Right renal cortex interstitium (tissue), 3 donors: ENCODE results near the gene TMEM198. TPM values are rescaled to one million over a fixed set of nuclear protein-coding genes. Genes with fewer than 3 reads are reported as not detected.

Source experiments
- DNase-seq, 3 donors: peaks; one replicate each; pipeline ENCODE4 v3.0.0-alpha.2; 2013; ENCODE audit warnings: low read depth in 3 of 3, low spot score in 2 of 3
- polyA plus RNA-seq, 3 donors: library from polyadenylated mRNA; unstranded; fragments of 120-200 nt; gene quantifications; one replicate each; pipeline ENCODE4 v1.2.1, GENCODE V29; 2013; ENCODE audit not compliant: insufficient read length in 3 of 3

Gene TMEM198
- polyA plus RNA-seq, 3 donors, result 2.5 to 2.6 (median 2.5) TPM

GRCh38 chr2:219508971-219509779 lies 34.7 kb upstream of the TMEM198 start:
- no peak for DNase-seq

GRCh38 chr2:219509780-219510511 lies 33.9 kb upstream of the TMEM198 start:
- no peak for DNase-seq

GRCh38 chr2:219510512-219511135 lies 33.2 kb upstream of the TMEM198 start:
- no peak for DNase-seq

GRCh38 chr2:219511547-219512325 lies 32.1 kb upstream of the TMEM198 start:
- DNase-seq, result no peak

DNA sequence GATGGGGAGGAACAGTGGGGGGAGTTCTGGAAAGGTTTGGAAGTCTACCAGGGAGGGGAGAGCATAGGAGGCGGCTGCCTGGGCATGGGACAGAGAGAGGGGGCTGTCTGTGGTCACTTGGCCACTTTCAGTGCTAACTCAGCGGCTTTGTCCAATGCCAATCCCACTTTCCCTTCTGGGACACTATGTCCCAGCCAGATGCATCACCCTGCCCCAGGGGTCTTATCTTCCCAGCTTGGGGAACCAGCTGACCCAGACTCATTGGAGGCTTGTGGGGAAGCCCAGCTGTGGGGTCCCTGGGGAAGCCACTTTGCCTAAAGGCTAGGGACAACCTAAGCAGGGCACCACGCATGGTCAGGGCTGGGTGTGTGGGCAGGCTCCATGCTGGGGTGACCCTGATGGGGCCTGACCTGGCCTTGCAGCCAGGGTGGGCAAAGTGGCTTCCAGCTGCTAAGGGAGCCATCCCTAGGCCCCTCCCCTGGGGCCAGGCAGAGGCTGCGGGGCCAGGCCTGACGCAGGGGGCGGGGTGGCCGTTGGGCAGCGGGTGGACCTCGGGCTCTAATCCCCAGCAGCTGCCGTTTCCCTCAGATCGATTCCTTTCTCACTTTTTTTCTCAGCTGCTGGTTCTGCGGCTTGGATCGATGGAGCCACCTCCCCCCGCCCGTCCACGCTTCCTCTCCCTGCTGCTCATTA lies 31.2 kb upstream of the TMEM198 start:
- no peak for DNase-seq

DNA sequence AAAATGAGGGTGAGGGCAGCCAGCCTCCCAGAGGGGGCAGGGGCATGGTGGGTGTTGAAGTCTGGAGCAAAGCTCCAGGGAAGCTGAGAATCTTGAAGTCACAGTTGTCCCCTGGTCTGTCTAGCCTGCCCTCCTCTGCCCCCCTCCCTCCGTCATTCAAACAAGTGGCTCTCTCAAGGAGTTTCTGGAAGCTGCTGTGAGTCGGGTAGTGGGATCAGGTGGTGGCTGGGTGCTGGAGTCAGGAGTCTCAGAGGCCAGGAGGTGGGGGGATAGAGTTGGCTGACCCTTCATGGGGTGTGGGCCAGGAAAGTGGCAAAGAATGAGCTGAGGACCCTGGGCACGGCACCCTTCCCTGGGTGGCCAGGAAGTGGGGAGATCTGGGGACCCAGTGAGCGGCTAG lies 30.0 kb upstream of the TMEM198 start:
- no peak for DNase-seq

- DNase-seq, result no peak
These were observed 29.5 kb upstream of the TMEM198 start, which contains the start of gene ASIC4 for GRCh38 chr2:219514196-219514761. Gene ASIC4, plus strand, starts transcription at chr2:219514482. Its CDS starts 243 bp downstream, at chr2:219514725.

GRCh38 chr2:219514836-219515235 lies 29.0 kb upstream of the TMEM198 start:
- DNase-seq, result no peak

DNA sequence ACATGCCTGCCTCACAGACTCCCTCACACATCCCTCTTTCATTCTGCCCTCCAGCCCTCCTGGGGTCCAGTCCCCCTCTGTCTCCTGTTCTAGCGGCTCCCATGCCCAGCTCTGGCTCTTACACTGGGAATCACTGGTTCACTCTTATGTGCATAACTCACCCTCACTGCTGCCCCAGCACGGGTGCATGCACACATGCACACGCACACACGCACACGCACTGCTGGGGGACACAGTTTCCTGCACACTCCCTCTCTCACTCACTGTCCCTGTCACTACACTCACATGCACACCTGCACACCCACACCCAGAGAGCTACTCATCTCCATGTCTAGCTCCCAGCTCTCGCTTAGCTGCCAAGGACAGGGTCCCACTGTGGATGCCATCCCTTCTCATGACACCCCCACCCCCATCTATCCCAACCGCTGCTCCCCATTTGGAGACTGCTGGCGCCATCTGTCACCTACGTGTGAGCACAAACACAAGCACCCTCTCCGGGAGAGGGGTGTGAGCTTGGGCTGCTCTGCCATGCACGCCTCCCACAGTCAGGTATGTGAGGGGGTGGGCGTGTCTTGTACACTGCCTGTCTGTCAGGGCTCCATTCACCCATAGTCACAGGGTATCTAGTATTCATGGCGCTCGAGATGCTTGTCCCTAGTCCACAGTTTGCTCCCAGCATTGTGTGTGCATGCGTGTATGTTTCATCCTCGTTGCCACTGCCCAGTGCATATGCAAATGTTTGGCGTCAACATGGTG lies 27.8 kb upstream of the TMEM198 start:
- DNase-seq, result no peak

- no peak for DNase-seq
These were observed 26.9 kb upstream of the TMEM198 start for GRCh38 chr2:219516888-219517287.

DNA sequence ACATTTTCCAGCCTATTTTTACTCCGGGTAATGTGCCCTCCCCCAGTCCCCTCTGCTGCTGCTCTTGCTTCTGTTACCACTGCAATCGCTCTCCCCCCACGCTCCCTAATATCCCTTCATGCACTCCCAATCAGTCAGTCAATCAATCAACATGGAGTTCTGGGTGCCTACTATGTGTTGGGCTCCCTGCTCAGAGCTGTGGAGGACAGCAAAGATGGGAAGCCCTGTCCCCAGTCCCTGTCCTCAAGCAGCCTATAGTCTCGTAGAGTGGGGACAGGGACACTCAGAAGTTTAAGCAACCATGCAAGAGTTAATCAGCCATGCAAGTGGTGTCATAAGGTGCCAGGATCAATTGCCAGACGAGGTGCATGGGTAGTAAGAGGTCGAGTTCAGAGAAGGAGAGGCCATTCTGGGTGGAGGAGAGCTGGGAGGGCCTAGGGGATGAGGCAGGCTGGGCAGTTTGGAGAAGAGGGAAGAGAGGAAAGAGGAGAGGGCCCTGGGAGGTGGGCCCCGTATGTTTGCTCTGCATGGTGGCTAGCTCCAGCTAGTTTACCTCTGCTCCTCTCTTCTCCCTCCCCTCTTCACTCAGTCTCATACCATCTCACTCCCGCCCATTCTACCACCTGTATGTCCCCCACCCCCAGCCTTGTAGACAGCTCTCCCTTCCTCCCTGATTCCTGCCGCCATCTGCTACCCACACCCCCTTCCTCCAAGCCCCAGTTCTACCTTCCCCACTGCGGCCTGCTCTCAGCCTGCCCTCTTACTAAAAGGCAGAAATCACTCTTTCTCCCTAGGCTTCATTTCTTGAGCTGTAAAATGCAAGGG lies 25.7 kb upstream of the TMEM198 start:
- DNase-seq, result no peak

DNA sequence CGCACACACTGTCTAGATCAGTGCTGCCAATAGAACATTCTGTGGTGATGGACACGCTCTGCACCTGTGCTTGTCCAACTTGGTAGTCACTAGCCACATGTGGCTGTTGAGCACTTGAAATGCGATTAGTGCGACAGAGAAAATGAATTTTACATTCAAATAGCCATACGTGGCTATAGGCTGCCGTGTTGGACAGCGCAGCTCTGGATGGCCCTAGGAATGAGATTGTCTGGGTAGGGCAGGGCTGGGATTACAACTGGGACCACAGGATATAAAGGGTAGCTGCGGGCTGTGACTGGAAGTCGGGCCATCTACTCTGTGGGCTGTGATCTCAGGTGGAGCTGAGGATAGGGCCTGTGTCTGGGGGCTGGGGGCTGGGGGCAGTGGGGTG lies 24.3 kb upstream of the TMEM198 start:
- DNase-seq, result no peak

DNA sequence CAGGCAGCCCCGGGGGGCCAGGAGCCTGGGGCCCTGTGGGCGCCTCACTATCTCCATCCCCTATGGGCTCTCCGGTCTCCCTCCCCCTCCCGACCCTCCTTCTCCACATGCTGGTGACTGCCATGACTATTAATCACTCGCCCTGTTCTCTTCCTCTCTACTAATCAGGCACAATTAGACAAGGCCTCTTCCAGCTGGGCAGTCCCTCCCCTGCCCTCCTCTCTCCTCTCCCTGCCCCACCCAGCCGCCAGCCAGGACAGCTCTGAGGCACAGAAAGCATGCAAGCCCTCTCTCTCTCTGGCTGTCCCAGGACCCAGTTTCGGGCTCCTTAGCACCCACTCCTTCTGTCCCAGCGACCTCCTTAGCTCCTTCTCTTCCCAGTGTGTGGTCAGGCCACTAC lies 23.7 kb upstream of the TMEM198 start:
- no peak for DNase-seq

DNA sequence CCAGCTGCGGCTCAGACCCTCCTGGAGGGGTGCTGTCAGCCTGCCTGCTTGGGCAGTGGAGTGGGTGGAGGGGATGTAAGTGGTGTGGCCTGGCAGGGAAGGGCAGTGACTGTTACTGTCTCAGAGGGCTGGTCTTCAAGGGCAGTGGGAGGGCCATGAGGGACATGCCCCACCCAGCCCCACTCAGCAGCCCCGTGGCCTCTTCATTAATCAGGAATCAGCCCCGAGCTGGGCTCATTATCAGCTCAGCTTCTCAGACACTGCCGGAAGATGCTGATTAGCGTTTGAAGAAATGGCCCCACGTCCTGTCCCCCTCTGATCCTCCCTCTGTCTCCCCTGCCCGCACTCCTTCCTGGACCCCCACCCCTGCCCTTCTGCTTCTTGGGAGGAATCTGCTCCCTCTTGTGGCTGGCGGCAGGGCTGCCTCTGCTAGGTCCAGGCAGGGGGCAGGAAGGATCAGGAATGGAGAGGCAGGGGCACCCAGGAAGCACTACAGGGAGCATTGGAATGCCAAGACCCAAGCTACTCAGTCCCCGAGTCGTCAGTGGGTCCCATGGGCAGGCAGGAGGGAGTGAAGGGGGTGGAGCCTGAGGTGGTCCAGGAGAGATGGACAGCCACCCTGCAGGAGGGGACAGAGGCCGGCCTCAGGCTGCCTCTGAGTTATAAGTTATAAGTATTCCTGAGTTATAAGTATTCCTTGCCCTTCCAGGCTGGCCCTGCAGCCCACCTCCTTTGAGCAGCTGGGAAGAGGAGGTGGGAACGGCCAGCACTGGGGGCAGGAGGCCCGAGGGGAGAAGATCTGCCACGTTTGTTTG lies 22.6 kb upstream of the TMEM198 start:
- DNase-seq, result no peak

- no peak for DNase-seq
These were observed 21.5 kb upstream of the TMEM198 start for GRCh38 chr2:219522111-219523030.

DNA sequence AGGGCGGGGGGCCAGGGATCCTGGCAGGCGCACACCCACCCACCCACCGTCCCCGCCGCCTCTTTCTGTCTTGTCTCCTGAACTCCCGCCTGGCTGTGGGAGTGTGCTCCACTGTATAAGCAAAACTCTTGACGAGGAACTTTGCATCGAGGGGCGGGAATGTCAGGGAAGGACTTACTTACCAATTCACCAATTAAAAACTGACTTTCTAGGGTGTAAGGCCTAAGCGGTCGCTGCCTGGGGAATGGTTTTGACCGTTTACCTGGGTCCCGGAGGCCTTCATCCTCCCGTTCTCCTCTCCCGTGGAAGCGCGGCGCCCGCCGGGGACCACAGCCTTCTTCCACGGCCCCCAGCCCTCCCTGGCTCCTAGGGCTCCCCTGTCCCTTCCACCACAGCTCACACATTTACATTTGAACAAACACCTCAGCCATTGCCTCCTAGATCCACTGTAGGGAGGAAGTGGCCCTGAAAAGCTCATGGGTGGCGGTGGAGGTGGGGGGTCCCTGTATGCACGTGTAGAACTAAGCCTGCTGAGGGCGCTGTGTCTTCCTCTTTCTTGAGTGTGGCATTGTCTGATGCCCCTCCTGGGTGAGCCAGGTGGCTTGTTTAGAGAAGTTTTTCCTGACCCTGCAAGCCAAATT lies 20.7 kb upstream of the TMEM198 start:
- no peak for DNase-seq
